HG03460 (cell line): ENCODE measurements around the gene CLEC16A.

Experiments used
- ATAC-seq: cut with Tn5 transposase; IDR thresholded peaks from one replicate; pipeline ENCODE4 v1.9.1; 2021; ENCODE audit not compliant: unreplicated experiment

Gene CLEC16A

DNA sequence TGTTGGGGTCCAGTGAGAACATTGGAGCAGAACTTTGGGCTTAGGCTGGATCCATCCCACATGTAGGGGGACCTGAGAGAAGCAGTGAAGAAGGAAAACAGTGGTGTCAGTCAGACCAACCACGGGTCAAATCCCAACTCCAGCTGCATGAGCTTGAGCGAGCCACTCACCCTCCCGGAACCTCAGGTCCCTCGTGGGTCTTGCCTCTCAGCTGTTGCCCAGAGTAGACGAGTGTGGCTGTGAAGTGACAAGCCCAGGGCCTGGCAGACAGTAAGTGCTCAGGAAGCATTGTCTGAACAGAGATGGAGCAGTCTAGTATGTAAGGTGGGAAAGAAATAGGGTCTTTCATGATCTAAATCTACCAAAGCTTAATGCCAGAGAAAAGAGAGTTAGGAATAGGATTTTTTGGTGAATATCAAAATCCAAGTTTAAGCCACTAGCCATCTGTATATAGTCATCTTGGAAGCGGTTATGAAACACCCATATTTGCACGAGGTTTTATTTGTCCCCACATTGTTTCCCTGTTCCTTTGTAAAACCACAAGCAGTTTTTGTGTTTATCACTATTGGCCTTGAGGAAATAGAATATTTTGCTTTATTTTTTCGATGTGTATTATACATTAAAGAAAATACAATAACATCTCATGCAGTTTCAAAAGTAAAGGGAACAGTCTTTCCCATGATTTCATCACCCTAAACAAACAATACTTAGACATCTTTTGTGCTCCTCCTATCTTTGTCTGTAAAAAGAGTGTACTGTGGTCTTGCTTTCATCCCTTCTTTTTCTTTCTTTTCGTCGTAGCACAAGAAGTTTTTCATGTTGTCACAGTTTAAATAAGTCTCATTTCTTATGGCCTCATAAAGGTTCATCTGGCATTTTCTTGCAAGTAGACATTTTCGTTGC, 112.0 kb downstream of the CLEC16A start:
- no peak for ATAC-seq

GRCh38 chr16:11056993-11057649, 112.8 kb downstream of the CLEC16A start:
- ATAC-seq = no peak

- ATAC-seq = no peak
These were observed 113.5 kb downstream of the CLEC16A start for GRCh38 chr16:11057711-11058345.

GRCh38 chr16:11058832-11059231, 114.5 kb downstream of the CLEC16A start:
- ATAC-seq = no peak

GRCh38 chr16:11059588-11059987, 115.2 kb downstream of the CLEC16A start:
- no peak for ATAC-seq

DNA sequence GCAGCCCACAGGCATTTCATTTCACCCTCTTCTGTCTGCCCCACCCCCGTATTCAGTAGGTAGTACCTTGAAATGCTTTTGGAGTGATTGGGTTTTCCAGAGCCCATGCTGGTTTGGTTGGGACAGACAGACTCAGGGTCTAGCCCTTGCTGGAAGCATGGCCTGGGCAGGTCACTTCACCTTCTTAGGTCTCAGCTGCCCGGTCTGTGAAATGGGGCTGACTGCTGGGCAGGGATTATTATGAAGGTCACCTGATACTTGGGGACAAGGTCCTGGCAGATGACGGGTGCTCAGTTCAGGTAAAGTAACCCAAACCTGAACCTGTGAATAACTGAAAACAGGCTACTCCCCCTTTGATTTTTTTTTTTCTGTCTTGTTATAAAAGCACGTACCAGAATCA, 116.0 kb downstream of the CLEC16A start:
- no peak for ATAC-seq

GRCh38 chr16:11060842-11061241, 116.5 kb downstream of the CLEC16A start:
- no peak for ATAC-seq

GRCh38 chr16:11061629-11062270, 117.4 kb downstream of the CLEC16A start:
- no peak for ATAC-seq

GRCh38 chr16:11063448-11064201, 119.3 kb downstream of the CLEC16A start:
- no peak for ATAC-seq

DNA sequence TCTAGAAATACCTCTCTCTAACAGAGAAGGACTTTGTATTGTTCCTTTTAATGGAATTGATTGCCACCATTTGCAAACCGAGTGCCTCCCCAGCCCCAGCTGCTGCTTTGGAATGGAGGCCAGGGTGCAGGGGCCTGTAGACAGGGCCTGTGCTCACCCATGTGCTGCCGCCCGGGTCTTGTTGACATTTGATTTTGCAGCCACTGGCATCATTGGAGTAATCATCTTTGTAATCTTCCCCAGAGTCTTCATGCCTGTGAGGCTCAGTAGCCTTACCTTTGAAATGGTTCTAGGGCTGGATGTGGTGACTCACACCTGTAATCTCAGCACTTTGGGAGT, 119.8 kb downstream of the CLEC16A start:
- ATAC-seq = no peak

DNA sequence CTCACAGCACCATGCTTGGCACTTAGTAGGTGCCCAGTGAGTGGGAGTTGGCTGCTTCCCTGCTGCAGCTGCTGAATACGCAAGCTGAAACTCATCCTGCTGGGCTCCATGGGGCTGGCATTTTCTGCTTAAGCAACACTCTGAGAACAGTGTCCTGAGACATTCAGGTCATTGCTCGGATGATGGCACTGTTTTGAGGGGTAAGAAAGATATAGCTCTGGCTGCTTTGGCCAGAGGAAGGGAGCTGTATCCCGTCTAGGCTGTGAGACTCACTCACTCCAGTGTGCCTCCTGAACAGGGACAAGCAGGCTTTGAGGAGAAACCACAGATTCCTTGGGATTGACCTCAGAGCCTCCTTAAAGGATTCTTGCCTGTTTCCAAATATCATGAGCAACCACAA, 120.5 kb downstream of the CLEC16A start:
- ATAC-seq = no peak

- no peak for ATAC-seq
These were observed 122.0 kb downstream of the CLEC16A start for GRCh38 chr16:11066261-11066870.

- no peak for ATAC-seq
These were observed 122.9 kb downstream of the CLEC16A start for GRCh38 chr16:11067266-11067665.

DNA sequence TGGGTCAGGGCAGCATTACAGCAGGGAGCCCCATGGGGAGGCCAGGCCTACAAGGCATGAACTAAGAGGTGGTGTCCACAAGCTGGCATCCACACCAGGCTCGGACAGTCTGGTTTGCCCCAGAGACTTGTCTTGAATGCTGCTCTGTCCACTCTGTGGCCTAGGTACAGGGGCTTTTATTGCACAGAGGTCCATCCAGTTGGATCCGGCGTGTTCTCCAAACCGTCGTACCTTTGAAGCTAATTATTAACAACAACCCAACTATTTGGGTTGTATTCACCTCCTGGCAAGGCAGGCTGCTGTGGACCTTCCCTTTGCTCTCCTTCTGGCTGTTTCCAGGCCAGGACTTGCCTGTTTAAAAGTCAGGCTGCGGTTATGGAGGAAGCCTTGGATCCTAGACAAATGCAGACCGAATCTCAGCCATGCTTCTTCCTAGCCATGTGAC, 123.4 kb downstream of the CLEC16A start:
- no peak for ATAC-seq

DNA sequence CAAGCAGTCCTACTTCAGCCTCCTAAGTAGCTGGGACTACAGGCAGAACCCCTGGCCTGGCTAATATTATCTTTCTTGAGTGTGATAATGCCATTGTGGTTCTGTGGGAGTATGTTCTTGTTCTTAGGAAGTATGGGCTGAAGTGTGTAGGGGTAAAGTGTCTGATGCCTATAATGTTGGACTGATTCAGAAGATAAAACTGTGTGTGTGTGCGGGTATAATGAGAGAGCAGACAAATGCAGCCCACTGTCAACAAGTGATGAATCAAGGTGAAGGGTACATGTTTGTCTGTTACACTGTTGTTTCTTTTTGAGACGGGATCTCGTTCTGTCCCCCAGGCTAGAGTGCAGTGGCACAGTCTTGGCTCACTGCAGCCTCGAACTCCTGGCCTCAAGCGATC, 127.5 kb downstream of the CLEC16A start:
- ATAC-seq = no peak

- ATAC-seq = no peak
These were observed 128.2 kb downstream of the CLEC16A start for GRCh38 chr16:11072420-11073153.

GRCh38 chr16:11073407-11073999, 129.1 kb downstream of the CLEC16A start:
- no peak for ATAC-seq

- no peak for ATAC-seq
These were observed 129.8 kb downstream of the CLEC16A start for GRCh38 chr16:11074131-11074530.

DNA sequence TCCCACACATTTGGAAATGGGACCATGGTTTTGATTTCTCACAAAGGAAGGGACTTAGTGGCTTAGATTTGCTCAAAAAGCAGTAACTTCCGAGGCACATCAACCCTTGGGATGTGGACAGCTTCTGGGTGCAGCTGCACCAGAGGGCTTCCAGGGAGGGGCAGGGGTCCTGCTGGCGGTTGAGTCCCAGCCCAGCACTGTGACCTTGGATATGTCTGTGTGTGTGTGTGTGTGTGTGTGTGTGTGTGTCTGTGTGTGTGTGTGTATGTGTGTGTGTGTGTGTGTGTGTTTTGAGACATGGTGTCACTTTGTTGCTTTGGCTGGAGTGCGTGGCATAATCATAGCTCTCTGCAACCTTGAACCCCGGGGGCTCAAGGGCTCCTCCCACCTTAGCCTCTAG, 130.8 kb downstream of the CLEC16A start:
- ATAC-seq = no peak
